Caco-2 (cell line): ENCODE measurements around the gene MARS1. TPM values are rescaled to one million over a fixed set of nuclear protein-coding genes. Genes with fewer than 3 reads are reported as not detected.

ENCODE experiments used
- BruUV-seq: library from RNA; stranded (reverse); fragments of 400-500 nt; replicated peaks from 2 replicates; lab custom pipeline; 2021; lab: Mats Ljungman, UMichigan
- CTCF ChIA-PET: fragments of 300-600 bp; sonication (Branson Sonifier 250); formaldehyde crosslinking; loops from one replicate; lab custom pipeline; 2022; ENCODE audit warnings: antibody characterized with exemption; lab: Charles Lee
- POLR2A ChIA-PET: fragments of 300-600 bp; sonication (Branson Sonifier 250); formaldehyde crosslinking; loops from one replicate; lab custom pipeline; 2022; ENCODE audit warnings: antibody characterized with exemption; lab: Charles Lee
- DNase-seq, 2 experiments: peaks; one replicate each; pipeline versions ENCODE4 v3.0.0 to v3.0.0-alpha.2; 2020 to 2022
- H3K27me3 ChIP-seq: replicated peaks from 2 replicates; pipeline ENCODE4 v1.6.0; 2011; ENCODE audit warnings: low read length; ENCODE audit not compliant: control insufficient read depth, insufficient read depth
- H3K36me3 ChIP-seq: 2 replicates; pipeline ENCODE4 v1.5.1; 2011; ENCODE audit warnings: low read length; ENCODE audit not compliant: control insufficient read depth, insufficient read depth
- H3K4me1 ChIP-seq: fragments of 250-450 bp; sonication (Bioruptor Pico); 2 replicates; pipeline ENCODE4 v1.5.1; 2020; ENCODE audit warnings: mild to moderate bottlenecking
- H3K4me3 ChIP-seq: 2 replicates; pipeline ENCODE4 v1.5.1; 2011; ENCODE audit warnings: low read depth, mild to moderate bottlenecking, control low read depth, low read length
- H3K9me3 ChIP-seq: fragments of 250-450 bp; sonication (Bioruptor Pico); 2 replicates; pipeline ENCODE4 v1.5.1; 2020; ENCODE audit warnings: mild to moderate bottlenecking, moderate library complexity
- H3K27ac Mint-ChIP-seq: one replicate; pipeline ENCODE4 v1.8.0; 2022; ENCODE audit warnings: mixed read lengths; ENCODE audit not compliant: unreplicated experiment
- H3K27me3 Mint-ChIP-seq: one replicate; pipeline ENCODE4 v1.8.0; 2022; ENCODE audit warnings: mixed read lengths; ENCODE audit not compliant: insufficient read depth, unreplicated experiment
- H3K36me3 Mint-ChIP-seq: one replicate; pipeline ENCODE4 v1.8.0; 2022; ENCODE audit warnings: mild to moderate bottlenecking, mixed read lengths; ENCODE audit not compliant: insufficient read depth, unreplicated experiment
- H3K4me1 Mint-ChIP-seq: one replicate; pipeline ENCODE4 v1.8.0; 2022; ENCODE audit warnings: low read depth, mixed read lengths; ENCODE audit not compliant: unreplicated experiment
- H3K4me3 Mint-ChIP-seq: one replicate; pipeline ENCODE4 v1.8.0; 2022; ENCODE audit warnings: mild to moderate bottlenecking, moderate library complexity, mixed read lengths; ENCODE audit not compliant: unreplicated experiment
- H3K9me3 Mint-ChIP-seq: one replicate; pipeline ENCODE4 v1.8.0; 2022; ENCODE audit warnings: mixed read lengths; ENCODE audit not compliant: unreplicated experiment
- CTCF ChIP-seq, 2 experiments: fragments of 200-600 bp in 1 of 2; IDR thresholded peaks; 1 replicate in 1 of 2; 2 replicates in 1 of 2; pipeline versions ENCODE4 v1.5.1 to v1.8.0; 2011 to 2022; ENCODE audit warnings: antibody characterized with exemption in 1 of 2, control low read depth in 1 of 2, inconsistent platforms in 1 of 2, low read depth in 1 of 2, low read length in 1 of 2, mild to moderate bottlenecking in 1 of 2, moderate library complexity in 1 of 2; ENCODE audit not compliant: insufficient read depth in 1 of 2, severe bottlenecking in 1 of 2, unreplicated experiment in 1 of 2
- intact Hi-C: fragments of 100-400 bp; cut with micrococcal nuclease; formaldehyde crosslinking; loops from one replicate; pipeline ENCODE4 v1.10.0; 2022; ENCODE audit not compliant: unreplicated experiment
- total RNA-seq: library from RNA; stranded (reverse); gene quantifications from 2 replicates; pipeline ENCODE4 v1.2.3, GENCODE V29; 2022

Gene MARS1
- total RNA-seq, 1 experiment from 2014 or later = 583 TPM

- peak overlapping the region; percentile 94 for H3K4me3 Mint-ChIP-seq
- no TSS peak for BruUV-seq
- H3K4me1 Mint-ChIP-seq = peaks cover 22% of the 10 kb centered on the region
These were observed 742 bp upstream of the MARS1 start for GRCh38 chr12:57487055-57487596.

GRCh38 chr12:57488402-57489156 is 711 bp downstream of the MARS1 start:
- no peaks in the 10 kb centered on the region for H3K9me3 ChIP-seq
- peak overlapping the region; percentile 87 for H3K4me3 ChIP-seq
- peaks cover 16% of the 10 kb centered on the region for H3K4me1 Mint-ChIP-seq
- H3K4me1 ChIP-seq = 0 out of 2 replicates have a peak, but pooled peaks cover 7% of the 10 kb centered on the region
- POLR2A ChIA-PET = interaction anchor here (0.6 to 1.1 kb wide), 3 partner anchors 28 to 461 kb away, joined by 3 to 7 read pairs (median 5); partner anchors contain the start of gene DDIT3
- peak overlapping the region; percentile 94 for H3K4me3 Mint-ChIP-seq
- DNase-seq = no peak
- CTCF ChIA-PET = no interaction called here
- peak overlapping the region; percentile 97 for H3K27ac Mint-ChIP-seq
- no TSS peak for BruUV-seq
- H3K36me3 ChIP-seq = peaks cover 6% of the 10 kb centered on the region
- H3K36me3 Mint-ChIP-seq = peaks cover 52% of the 10 kb centered on the region
- no peaks in the 10 kb centered on the region for H3K27me3 ChIP-seq
- H3K27me3 Mint-ChIP-seq = no peaks in the 10 kb centered on the region
- intact Hi-C loops = no loop called here
- no peak for TF ChIP-seq CTCF (IDR thresholded peaks at IDR 0.05; ENCODE audit: insufficient read depth in 1 of 2, low read depth in 1 of 2, low read length in 1 of 2, severe bottlenecking in 1 of 2, unreplicated experiment in 1 of 2)
- no peaks in the 10 kb centered on the region for H3K9me3 Mint-ChIP-seq

More at GRCh38 chr12:57487055-57487596, 742 bp upstream of the MARS1 start:
- Mint-ChIP-seq H3K27me3 (no peaks in the 10 kb centered on the region), H3K36me3 (peaks cover 42% of the 10 kb centered on the region), H3K9me3 (no peaks in the 10 kb centered on the region), H3K27ac (no peak overlapping the region)
- CTCF ChIA-PET = no interaction called here
- no peak for DNase-seq
- POLR2A ChIA-PET = interaction anchor here (0.6 kb wide), 1 partner anchor 33 kb away, joined by 3 read pairs; no protein-coding TSS in a partner anchor
- H3K9me3 ChIP-seq = no peaks in the 10 kb centered on the region
- H3K27me3 ChIP-seq = no peaks in the 10 kb centered on the region
- no peak for TF ChIP-seq CTCF (IDR thresholded peaks at IDR 0.05; ENCODE audit: insufficient read depth in 1 of 2, low read depth in 1 of 2, low read length in 1 of 2, severe bottlenecking in 1 of 2, unreplicated experiment in 1 of 2)
- peaks cover 6% of the 10 kb centered on the region for H3K36me3 ChIP-seq
- H3K4me3 ChIP-seq = no peak overlapping the region
- 0 out of 2 replicates have a peak, but pooled peaks cover 7% of the 10 kb centered on the region for H3K4me1 ChIP-seq
- intact Hi-C loops = no loop called here

GRCh38 chr12:57489157-57489641 is 1.3 kb downstream of the MARS1 start:
- peak overlapping the region; percentile 94 for H3K4me3 Mint-ChIP-seq
- H3K27ac Mint-ChIP-seq = peak overlapping the region; percentile 97
- H3K27me3 Mint-ChIP-seq = no peaks in the 10 kb centered on the region
- no peak for DNase-seq
- Histone ChIP-seq H3K9me3 (no peaks in the 10 kb centered on the region), H3K4me3 (peak overlapping the region; percentile 87), H3K36me3 (peaks cover 6% of the 10 kb centered on the region), H3K27me3 (no peaks in the 10 kb centered on the region), H3K4me1 (0 out of 2 replicates have a peak, but pooled peaks cover 7% of the 10 kb centered on the region)
- H3K36me3 Mint-ChIP-seq = peaks cover 52% of the 10 kb centered on the region
- H3K4me1 Mint-ChIP-seq = peaks cover 15% of the 10 kb centered on the region
- H3K9me3 Mint-ChIP-seq = no peaks in the 10 kb centered on the region
- ChIA-PET CTCF (no interaction called here), POLR2A (interaction anchor here (0.6 to 1.1 kb wide), 3 partner anchors 28 to 462 kb away, joined by 3 to 7 read pairs (median 5); partner anchors contain the start of gene DDIT3)
- intact Hi-C loops = no loop called here
- TF ChIP-seq CTCF (IDR thresholded peaks at IDR 0.05; ENCODE audit: insufficient read depth in 1 of 2, low read depth in 1 of 2, low read length in 1 of 2, severe bottlenecking in 1 of 2, unreplicated experiment in 1 of 2) = no peak
- BruUV-seq = no TSS peak
